Mucosa of stomach (tissue), 1 donor: ENCODE measurements around the gene EXOC3L4.
A peak's percentile ranks its signal among the peaks of the same experiment; 100 is the strongest.

Experiments used
- H3K27me3 ChIP-seq: one replicate; pipeline ENCODE4 v1.7.0; 2013; ENCODE audit warnings: mild to moderate bottlenecking, low read length; ENCODE audit not compliant: control insufficient read depth, insufficient read depth
- H3K36me3 ChIP-seq: one replicate; pipeline ENCODE4 v1.7.0; 2013; ENCODE audit warnings: low read length; ENCODE audit not compliant: control insufficient read depth, insufficient read depth
- H3K4me1 ChIP-seq: one replicate; pipeline ENCODE4 v1.7.0; 2013; ENCODE audit warnings: mild to moderate bottlenecking, low read length; ENCODE audit not compliant: control insufficient read depth, insufficient read depth
- H3K4me3 ChIP-seq: one replicate; pipeline ENCODE4 v1.7.0; 2013; ENCODE audit warnings: low read length
- H3K9ac ChIP-seq: one replicate; pipeline ENCODE4 v1.7.0; 2013; ENCODE audit warnings: mild to moderate bottlenecking, low read length, moderate library complexity
- H3K9me3 ChIP-seq: one replicate; pipeline ENCODE4 v1.7.0; 2013; ENCODE audit warnings: mild to moderate bottlenecking, low read length, moderate library complexity; ENCODE audit not compliant: control insufficient read depth
- donor health status: Pancreatic carcinoma.

EXOC3L4 gene

DNA sequence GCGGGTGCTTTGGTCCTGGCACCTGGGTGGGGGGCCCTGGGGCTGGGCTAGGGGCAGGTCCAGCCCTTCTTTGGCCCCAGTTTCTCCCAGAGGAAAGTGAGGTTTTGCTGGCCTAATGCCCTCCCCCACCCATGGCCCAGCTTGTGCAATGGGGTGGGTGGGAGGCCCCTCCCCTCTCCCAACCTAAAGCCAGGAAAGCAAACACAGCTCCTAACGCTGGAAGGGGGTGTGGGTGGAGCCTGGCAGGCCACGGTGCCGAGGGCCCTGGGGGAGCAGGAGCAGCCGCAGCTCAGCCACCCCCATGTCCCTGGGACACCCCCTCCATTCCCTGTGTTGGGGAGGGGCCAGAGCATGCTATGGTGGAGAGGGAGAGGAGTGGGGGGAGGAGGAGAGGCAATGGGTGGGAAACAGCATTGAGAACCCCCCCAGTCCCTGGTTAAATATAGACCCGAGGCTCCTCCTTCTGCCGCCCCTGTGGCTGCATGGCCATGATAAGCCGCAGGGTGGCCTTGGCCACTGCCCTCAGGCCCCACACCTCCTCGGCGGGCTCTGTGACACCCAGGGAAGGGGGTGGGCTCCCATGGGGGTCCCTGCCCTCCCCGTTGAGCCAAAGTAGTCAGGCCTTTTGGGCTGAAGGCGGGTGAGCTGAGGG lies 4.7 kb downstream of the EXOC3L4 start:
- H3K9ac ChIP-seq, result peak overlapping the region; percentile 28
- H3K4me1 ChIP-seq, result peaks cover 61% of the 10 kb centered on the region
- H3K36me3 ChIP-seq, result no peaks in the 10 kb centered on the region
- H3K27me3 ChIP-seq, result peaks cover 16% of the 10 kb centered on the region
- H3K9me3 ChIP-seq, result no peaks in the 10 kb centered on the region
- no peak overlapping the region for H3K4me3 ChIP-seq

DNA sequence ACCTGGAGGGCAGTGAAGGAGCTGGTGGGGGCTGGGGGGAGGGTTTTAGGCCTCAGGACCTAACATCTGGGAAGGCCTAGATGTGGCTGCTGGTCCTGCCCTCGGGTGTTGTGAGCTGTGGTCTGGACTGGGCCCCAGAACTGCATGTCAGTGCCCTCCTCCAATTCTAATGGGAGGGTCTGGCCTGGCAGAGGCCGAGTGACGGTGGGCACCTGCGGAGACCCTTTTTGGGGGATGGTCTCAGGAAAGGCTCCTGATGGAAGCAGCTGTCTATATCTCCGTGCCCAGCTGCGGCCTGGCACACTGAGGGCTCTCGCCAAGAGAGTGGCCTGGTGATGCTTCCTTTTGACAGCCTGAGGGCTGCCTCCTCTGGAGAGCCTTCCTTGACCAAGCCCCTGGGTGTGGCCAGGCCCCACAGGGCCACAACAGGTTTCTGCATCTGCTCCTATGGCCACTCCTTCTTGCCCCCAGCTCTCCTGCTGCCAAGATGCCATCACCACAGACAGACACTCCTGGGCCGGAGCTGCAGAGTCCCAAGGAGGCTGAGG lies 5.3 kb downstream of the EXOC3L4 start:
- Histone ChIP-seq H3K4me1 (peaks cover 62% of the 10 kb centered on the region), H3K36me3 (no peaks in the 10 kb centered on the region), H3K9me3 (no peaks in the 10 kb centered on the region), H3K9ac (no peak overlapping the region), H3K27me3 (peaks cover 22% of the 10 kb centered on the region), H3K4me3 (no peak overlapping the region)

DNA sequence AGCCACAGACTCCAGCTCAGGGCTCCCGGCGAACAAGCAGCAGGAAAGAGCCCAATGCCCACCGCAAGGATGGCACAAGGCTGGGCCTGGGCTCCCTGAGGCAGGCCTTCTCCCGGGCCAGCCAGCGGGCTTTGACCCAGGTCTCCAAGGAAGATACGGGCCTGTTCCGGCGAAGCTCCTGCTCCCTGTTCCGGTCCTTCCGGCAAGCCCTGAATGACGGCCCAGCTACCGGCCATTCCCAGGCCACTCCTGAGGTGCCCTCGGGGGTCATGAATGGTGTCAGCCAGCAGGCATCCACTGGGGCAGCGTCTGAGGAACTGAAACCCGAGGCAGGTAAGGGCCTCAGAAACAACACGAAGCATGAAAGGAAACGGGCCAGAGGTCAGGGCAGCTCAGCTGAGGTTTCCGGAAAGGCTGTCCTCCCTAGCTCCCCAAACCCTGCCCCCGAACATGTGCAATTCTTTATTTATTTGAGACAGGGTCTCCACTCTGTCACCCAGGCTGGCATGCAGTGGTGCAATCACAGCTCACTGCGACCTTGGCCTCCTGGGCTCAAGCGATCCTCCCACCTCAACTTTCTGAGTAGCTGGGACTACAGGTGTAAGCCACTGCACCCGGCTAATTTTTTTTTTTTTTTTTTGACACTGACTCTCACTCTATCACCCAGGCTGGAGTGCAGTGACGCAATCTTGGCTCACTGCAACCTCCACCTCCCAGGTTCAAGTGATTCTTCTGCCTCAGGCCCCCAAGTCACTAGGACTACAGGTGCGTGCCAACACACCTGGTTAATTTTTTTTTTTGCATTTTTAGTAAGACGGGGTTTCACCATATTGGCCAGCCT lies 6.0 kb downstream of the EXOC3L4 start:
- no peaks in the 10 kb centered on the region for H3K36me3 ChIP-seq
- peaks cover 22% of the 10 kb centered on the region for H3K27me3 ChIP-seq
- H3K9me3 ChIP-seq, result no peaks in the 10 kb centered on the region
- H3K4me1 ChIP-seq, result peaks cover 62% of the 10 kb centered on the region
- H3K9ac ChIP-seq, result no peak overlapping the region
- no peak overlapping the region for H3K4me3 ChIP-seq

GRCh38 chr14:103101257-103101962 lies 6.9 kb downstream of the EXOC3L4 start:
- Histone ChIP-seq H3K27me3 (peaks cover 22% of the 10 kb centered on the region), H3K4me3 (no peak overlapping the region), H3K36me3 (no peaks in the 10 kb centered on the region), H3K9me3 (no peaks in the 10 kb centered on the region), H3K9ac (no peak overlapping the region), H3K4me1 (peaks cover 57% of the 10 kb centered on the region)

GRCh38 chr14:103101963-103102688 lies 7.6 kb downstream of the EXOC3L4 start:
- H3K4me1 ChIP-seq, result peaks cover 57% of the 10 kb centered on the region
- H3K4me3 ChIP-seq, result no peak overlapping the region
- H3K9ac ChIP-seq, result no peak overlapping the region
- no peaks in the 10 kb centered on the region for H3K9me3 ChIP-seq
- H3K27me3 ChIP-seq, result peaks cover 22% of the 10 kb centered on the region
- H3K36me3 ChIP-seq, result no peaks in the 10 kb centered on the region

GRCh38 chr14:103102689-103103260 lies 8.2 kb downstream of the EXOC3L4 start:
- H3K4me3 ChIP-seq, result no peak overlapping the region

GRCh38 chr14:103103461-103104388 lies 9.2 kb downstream of the EXOC3L4 start:
- no peaks in the 10 kb centered on the region for H3K9me3 ChIP-seq
- H3K36me3 ChIP-seq, result no peaks in the 10 kb centered on the region
- no peak overlapping the region for H3K9ac ChIP-seq
- H3K27me3 ChIP-seq, result peaks cover 22% of the 10 kb centered on the region
- no peak overlapping the region for H3K4me3 ChIP-seq
- peaks cover 49% of the 10 kb centered on the region for H3K4me1 ChIP-seq

More at GRCh38 chr14:103102689-103103260, 8.2 kb downstream of the EXOC3L4 start:
- Histone ChIP-seq H3K9ac (no peak overlapping the region), H3K9me3 (no peaks in the 10 kb centered on the region), H3K27me3 (peaks cover 22% of the 10 kb centered on the region), H3K4me1 (peaks cover 57% of the 10 kb centered on the region), H3K36me3 (no peaks in the 10 kb centered on the region)

DNA sequence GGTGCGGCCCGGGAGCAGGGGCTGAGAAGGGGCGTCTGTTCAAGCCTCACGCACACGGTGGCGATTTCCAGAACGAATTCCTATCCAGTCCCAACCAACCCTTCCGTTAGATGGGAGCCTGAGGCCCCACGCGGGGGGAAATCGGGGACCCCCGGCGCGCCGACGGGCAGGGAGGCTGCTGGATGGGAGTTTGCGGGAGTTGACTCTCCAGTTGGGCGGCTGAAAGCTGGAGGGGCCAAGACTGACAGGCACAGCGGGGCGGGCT lies 9.8 kb downstream of the EXOC3L4 start:
- peaks cover 44% of the 10 kb centered on the region for H3K4me1 ChIP-seq
- peaks cover 22% of the 10 kb centered on the region for H3K27me3 ChIP-seq
- no peaks in the 10 kb centered on the region for H3K9me3 ChIP-seq
- H3K9ac ChIP-seq, result no peak overlapping the region
- H3K36me3 ChIP-seq, result no peaks in the 10 kb centered on the region
- no peak overlapping the region for H3K4me3 ChIP-seq

DNA sequence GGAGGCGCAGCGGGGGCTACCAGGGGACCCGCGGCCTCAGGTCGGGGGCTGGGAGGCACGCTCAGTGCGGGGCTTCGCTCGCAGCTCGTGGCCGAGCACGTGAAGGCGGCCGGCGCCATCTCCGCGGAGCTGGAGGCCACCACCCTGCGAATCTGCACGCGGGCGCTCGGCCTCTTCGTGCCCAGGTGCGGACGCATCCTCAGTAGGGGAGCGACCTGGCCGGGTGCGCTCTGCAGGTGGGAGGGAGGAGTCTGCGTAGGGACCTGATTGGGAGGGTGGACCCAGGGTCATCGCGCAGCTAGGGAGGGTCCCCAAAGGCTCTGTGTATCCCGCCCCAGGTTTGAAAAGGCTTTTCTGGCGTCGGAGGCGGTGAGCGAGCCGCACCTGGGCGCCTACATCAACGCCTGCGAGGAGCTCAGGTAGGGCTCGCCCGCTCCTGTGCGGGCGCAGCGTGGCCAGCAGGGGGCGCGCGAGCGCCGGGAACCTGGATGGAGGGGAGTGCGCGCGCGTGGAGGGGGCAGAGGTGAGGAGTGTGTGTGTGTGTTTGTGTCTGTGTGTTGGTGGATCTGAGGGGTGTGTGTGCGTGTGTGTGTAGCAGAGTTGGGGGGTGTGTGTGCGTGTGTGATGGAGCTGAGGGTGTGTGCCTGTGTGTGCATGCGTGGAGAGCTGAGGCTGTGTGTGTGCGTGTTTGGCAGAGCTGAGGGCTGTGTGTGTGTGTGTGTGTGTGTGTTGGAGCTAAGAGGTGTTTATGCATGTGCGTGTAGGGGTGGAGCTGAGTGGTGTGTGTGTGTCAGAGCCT lies 10.3 kb downstream of the EXOC3L4 start:
- H3K9me3 ChIP-seq, result no peaks in the 10 kb centered on the region
- H3K27me3 ChIP-seq, result peaks cover 22% of the 10 kb centered on the region
- no peak overlapping the region for H3K9ac ChIP-seq
- H3K36me3 ChIP-seq, result no peaks in the 10 kb centered on the region
- H3K4me3 ChIP-seq, result no peak overlapping the region
- peaks cover 41% of the 10 kb centered on the region for H3K4me1 ChIP-seq

DNA sequence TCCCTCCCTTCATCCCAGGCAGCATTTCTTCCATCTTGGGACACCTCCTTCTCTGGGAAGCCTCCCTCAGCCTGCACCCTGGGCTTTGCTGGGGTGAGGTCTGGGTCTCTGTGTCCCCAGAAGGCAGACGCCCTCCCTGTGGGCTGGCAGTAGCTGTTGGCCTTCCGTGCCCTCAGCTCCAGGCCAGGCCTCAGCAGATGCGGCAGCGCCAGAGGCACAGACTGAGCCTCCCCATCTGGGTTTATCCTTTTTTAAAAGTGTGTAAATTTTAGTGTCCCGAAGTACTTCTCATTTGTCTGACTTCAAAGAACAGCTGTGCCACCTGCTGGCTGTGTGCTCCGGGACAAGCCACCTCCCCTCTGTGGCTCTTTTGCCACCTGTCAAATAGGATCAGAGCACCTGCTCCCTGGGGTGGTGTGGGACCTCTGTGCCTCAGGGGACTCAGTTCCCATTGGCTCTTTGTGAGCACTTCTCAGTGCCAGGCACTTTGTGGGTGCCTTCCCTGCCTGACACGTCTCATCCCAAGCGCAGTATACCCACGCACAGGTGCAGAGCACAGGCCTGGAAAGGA lies 11.1 kb downstream of the EXOC3L4 start:
- Histone ChIP-seq H3K9ac (no peak overlapping the region), H3K27me3 (peaks cover 22% of the 10 kb centered on the region), H3K36me3 (no peaks in the 10 kb centered on the region), H3K4me1 (peaks cover 38% of the 10 kb centered on the region), H3K9me3 (no peaks in the 10 kb centered on the region), H3K4me3 (no peak overlapping the region)
